HepG2 (cell line): ENCODE measurements around the gene BHLHE23. TPM values are rescaled to one million over a fixed set of nuclear protein-coding genes. Genes with fewer than 3 reads are reported as not detected.
A peak's percentile ranks its signal among the peaks of the same experiment; 100 is the strongest.

Experiments used
- ARID2 ChIP-seq: sonication (generic); formaldehyde crosslinking; IDR thresholded peaks from 2 replicates; pipeline ENCODE4 v1.8.1; 2022; ENCODE audit warnings: mild to moderate bottlenecking, missing genetic modification reagents, borderline replicate concordance
- CBX1 ChIP-seq: IDR thresholded peaks from one replicate; pipeline ENCODE4 v1.6.1; 2016; ENCODE audit warnings: antibody characterized with exemption, low read depth
- CBX5 ChIP-seq: sonication (generic); formaldehyde crosslinking; IDR thresholded peaks from 2 replicates; pipeline ENCODE4 v1.4.0; 2020; ENCODE audit warnings: missing genetic modification reagents, borderline replicate concordance
- PHF8 ChIP-seq: sonication (generic); formaldehyde crosslinking; IDR thresholded peaks from 2 replicates; pipeline ENCODE4 v1.5.0; 2020; ENCODE audit warnings: missing genetic modification reagents
- RARG ChIP-seq: sonication (generic); formaldehyde crosslinking; IDR thresholded peaks from 2 replicates; pipeline ENCODE4 v1.4.0; 2020; ENCODE audit warnings: low read depth, mild to moderate bottlenecking, missing genetic modification reagents
- WIZ ChIP-seq: sonication (generic); formaldehyde crosslinking; IDR thresholded peaks from 2 replicates; pipeline ENCODE4 v1.5.1; 2020; ENCODE audit warnings: mild to moderate bottlenecking, missing genetic modification reagents
- ZFP1 ChIP-seq: IDR thresholded peaks from 2 replicates; pipeline ENCODE4 v1.6.1; 2016
- ZNF333 ChIP-seq: sonication (generic); formaldehyde crosslinking; IDR thresholded peaks from 2 replicates; pipeline ENCODE4 v1.4.0; 2020; ENCODE audit warnings: mild to moderate bottlenecking, missing genetic modification reagents, borderline replicate concordance
- ZNF343 ChIP-seq: sonication (generic); formaldehyde crosslinking; IDR thresholded peaks from 2 replicates; pipeline ENCODE4 v1.4.0; 2020; ENCODE audit warnings: mild to moderate bottlenecking, missing genetic modification reagents
- ZNF501 ChIP-seq: sonication (generic); formaldehyde crosslinking; IDR thresholded peaks from 2 replicates; pipeline ENCODE4 v1.5.1; 2020; ENCODE audit warnings: mild to moderate bottlenecking, moderate library complexity, missing genetic modification reagents
- ZNF616 ChIP-seq: sonication (generic); formaldehyde crosslinking; IDR thresholded peaks from 2 replicates; pipeline ENCODE4 v1.5.0; 2020; ENCODE audit warnings: low read depth, mild to moderate bottlenecking, missing genetic modification reagents
- ZNF768 ChIP-seq: sonication (generic); formaldehyde crosslinking; IDR thresholded peaks from 2 replicates; pipeline ENCODE4 v1.4.0; 2020; ENCODE audit warnings: missing genetic modification reagents
- polyA plus RNA-seq, 8 experiments: library from polyadenylated mRNA; depleted of rRNA in 3 of 8; stranded (reverse) in 7 of 8; unstranded in 1 of 8; fragments of >200 nt; fragmentation: Illumina TruSeq in 4 of 8; extraction: Trizol in 4 of 8; gene quantifications; 2 replicates each; pipeline versions ENCODE4 v1.2.1 to v1.2.3, GENCODE V29; 2011 to 2016; ENCODE audit warnings: low read depth in 4 of 8, missing spikeins in 1 of 8, mixed read lengths in 1 of 8; ENCODE audit not compliant: insufficient read depth in 1 of 8
- total RNA-seq, 5 experiments: library from RNA; depleted of rRNA; stranded (reverse); fragments of >200 nt; fragmentation: Illumina TruSeq; extraction: Trizol; gene quantifications; 2 replicates each; pipeline ENCODE4 v1.2.3, GENCODE V29; 2016; ENCODE audit warnings: low read depth in 1 of 5
- TF ChIP-seq, protein P1 (sequence below): sonication (generic); formaldehyde crosslinking; IDR thresholded peaks from 2 replicates; pipeline ENCODE4 v1.4.0; 2020; ENCODE audit warnings: low read depth, mild to moderate bottlenecking, missing genetic modification reagents
- TF ChIP-seq, protein P2 (sequence below): sonication (generic); formaldehyde crosslinking; IDR thresholded peaks from 2 replicates; pipeline ENCODE4 v1.8.1; 2023; ENCODE audit warnings: mild to moderate bottlenecking, missing genetic modification reagents
- TF ChIP-seq, protein P3 (sequence below): IDR thresholded peaks from 2 replicates; pipeline ENCODE4 v1.6.1; 2016; ENCODE audit warnings: mild to moderate bottlenecking, missing biosample characterization, missing genetic modification reagents
- TF ChIP-seq, protein P4 (sequence below): sonication (generic); formaldehyde crosslinking; IDR thresholded peaks from 2 replicates; pipeline ENCODE4 v1.9.0; 2021; ENCODE audit warnings: missing genetic modification reagents, borderline replicate concordance
- TF ChIP-seq, protein P5 (sequence below): sonication (generic); formaldehyde crosslinking; IDR thresholded peaks from 2 replicates; pipeline ENCODE4 v1.4.0; 2020; ENCODE audit warnings: missing genetic modification reagents, borderline replicate concordance
- TF ChIP-seq, protein P6 (sequence below): fragments of 450-650 bp; IDR thresholded peaks from 2 replicates; pipeline ENCODE4 v1.6.1; 2016

The BHLHE23 gene
- total and polyA plus RNA-seq, 2 of the 13 experiments (the other 11 are each of a cell fraction or from before 2014, with no cell fraction given), result not detected

DNA sequence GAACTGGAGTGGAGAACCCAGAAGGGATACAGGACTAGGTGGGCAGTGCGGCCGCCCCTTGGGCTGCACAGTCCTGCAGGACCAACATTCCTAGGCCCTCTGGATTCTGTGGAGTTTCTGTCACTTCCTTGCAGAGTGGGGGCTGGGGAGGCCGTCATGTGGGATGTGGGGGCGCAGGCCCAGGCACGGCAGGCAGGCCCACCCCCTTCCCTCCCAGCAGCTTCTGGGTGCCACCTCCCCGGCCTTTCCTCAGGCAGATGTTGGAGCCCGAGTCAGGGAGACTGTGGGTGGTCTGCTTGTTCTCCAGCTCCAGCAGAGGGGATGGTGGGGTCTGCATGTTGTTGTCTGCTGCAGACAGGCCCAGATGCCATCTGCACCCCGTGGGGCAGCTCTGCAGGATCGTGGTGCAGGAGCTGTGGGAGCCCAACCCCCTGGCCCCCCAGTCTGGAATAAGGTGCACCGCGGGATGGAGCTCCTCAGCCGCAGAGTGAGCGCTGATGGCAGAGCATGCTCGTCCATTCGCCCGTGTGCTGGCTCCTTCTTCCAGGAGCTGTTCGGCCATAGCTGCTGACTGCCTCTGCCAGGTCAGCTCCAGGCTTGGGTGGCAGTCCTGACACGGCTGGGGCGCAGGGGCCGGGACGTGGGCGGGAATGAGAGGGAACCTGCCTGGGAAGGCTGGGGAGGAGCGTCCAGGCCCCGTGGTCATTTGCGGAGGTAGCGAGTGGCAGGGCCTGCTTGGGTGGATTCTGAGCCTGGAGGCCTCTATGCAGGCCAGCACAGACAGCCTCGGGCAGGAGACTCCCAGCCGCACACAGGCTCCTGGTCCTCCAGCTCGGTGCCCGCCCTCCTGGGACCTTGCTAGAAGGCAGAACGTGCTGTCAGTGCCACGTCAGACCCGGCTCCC, 36.2 kb downstream of the BHLHE23 start (continued):
- TF ChIP-seq, protein P1, sequence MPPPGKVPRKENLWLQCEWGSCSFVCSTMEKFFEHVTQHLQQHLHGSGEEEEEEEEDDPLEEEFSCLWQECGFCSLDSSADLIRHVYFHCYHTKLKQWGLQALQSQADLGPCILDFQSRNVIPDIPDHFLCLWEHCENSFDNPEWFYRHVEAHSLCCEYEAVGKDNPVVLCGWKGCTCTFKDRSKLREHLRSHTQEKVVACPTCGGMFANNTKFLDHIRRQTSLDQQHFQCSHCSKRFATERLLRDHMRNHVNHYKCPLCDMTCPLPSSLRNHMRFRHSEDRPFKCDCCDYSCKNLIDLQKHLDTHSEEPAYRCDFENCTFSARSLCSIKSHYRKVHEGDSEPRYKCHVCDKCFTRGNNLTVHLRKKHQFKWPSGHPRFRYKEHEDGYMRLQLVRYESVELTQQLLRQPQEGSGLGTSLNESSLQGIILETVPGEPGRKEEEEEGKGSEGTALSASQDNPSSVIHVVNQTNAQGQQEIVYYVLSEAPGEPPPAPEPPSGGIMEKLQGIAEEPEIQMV (CRISPR knock-in tag), result 0 out of 2 replicates have a peak, but pooled peaks have one; percentile 36
- TF ChIP-seq ZNF616 (no peak), ZNF768 (CRISPR knock-in tag) (peak; percentile 43; the same call in 1 of the 2 replicates), ZNF343 (CRISPR knock-in tag) (peak; percentile 59; the same call in 1 of the 2 replicates), ZNF333 (CRISPR knock-in tag) (peak; percentile 89; the same call in 1 of the 2 replicates), ARID2 (CRISPR knock-in tag) (peak; percentile 10; the same call in 1 of the 2 replicates), ZNF501 (CRISPR knock-in tag) (peak; percentile 51), PHF8 (CRISPR knock-in tag) (peak; percentile 52), ZFP1 (CRISPR knock-in tag) (no peak), WIZ (peak; percentile 73; the same call in 1 of the 2 replicates), CBX5 (0 out of 2 replicates have a peak, but pooled peaks have one; percentile 18), RARG (CRISPR knock-in tag) (peak; percentile 30; the same call in 1 of the 2 replicates), CBX1 (no peak)
- TF ChIP-seq, protein P2, sequence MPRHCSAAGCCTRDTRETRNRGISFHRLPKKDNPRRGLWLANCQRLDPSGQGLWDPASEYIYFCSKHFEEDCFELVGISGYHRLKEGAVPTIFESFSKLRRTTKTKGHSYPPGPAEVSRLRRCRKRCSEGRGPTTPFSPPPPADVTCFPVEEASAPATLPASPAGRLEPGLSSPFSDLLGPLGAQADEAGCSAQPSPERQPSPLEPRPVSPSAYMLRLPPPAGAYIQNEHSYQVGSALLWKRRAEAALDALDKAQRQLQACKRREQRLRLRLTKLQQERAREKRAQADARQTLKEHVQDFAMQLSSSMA (CRISPR knock-in tag), result peak; percentile 51; the same call in 1 of the 2 replicates
- TF ChIP-seq, protein P3, sequence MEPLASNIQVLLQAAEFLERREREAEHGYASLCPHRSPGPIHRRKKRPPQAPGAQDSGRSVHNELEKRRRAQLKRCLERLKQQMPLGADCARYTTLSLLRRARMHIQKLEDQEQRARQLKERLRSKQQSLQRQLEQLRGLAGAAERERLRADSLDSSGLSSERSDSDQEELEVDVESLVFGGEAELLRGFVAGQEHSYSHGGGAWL (CRISPR knock-in tag), result no peak
- TF ChIP-seq, protein P4, sequence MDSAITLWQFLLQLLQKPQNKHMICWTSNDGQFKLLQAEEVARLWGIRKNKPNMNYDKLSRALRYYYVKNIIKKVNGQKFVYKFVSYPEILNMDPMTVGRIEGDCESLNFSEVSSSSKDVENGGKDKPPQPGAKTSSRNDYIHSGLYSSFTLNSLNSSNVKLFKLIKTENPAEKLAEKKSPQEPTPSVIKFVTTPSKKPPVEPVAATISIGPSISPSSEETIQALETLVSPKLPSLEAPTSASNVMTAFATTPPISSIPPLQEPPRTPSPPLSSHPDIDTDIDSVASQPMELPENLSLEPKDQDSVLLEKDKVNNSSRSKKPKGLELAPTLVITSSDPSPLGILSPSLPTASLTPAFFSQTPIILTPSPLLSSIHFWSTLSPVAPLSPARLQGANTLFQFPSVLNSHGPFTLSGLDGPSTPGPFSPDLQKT, result no peak
- TF ChIP-seq, protein P5, sequence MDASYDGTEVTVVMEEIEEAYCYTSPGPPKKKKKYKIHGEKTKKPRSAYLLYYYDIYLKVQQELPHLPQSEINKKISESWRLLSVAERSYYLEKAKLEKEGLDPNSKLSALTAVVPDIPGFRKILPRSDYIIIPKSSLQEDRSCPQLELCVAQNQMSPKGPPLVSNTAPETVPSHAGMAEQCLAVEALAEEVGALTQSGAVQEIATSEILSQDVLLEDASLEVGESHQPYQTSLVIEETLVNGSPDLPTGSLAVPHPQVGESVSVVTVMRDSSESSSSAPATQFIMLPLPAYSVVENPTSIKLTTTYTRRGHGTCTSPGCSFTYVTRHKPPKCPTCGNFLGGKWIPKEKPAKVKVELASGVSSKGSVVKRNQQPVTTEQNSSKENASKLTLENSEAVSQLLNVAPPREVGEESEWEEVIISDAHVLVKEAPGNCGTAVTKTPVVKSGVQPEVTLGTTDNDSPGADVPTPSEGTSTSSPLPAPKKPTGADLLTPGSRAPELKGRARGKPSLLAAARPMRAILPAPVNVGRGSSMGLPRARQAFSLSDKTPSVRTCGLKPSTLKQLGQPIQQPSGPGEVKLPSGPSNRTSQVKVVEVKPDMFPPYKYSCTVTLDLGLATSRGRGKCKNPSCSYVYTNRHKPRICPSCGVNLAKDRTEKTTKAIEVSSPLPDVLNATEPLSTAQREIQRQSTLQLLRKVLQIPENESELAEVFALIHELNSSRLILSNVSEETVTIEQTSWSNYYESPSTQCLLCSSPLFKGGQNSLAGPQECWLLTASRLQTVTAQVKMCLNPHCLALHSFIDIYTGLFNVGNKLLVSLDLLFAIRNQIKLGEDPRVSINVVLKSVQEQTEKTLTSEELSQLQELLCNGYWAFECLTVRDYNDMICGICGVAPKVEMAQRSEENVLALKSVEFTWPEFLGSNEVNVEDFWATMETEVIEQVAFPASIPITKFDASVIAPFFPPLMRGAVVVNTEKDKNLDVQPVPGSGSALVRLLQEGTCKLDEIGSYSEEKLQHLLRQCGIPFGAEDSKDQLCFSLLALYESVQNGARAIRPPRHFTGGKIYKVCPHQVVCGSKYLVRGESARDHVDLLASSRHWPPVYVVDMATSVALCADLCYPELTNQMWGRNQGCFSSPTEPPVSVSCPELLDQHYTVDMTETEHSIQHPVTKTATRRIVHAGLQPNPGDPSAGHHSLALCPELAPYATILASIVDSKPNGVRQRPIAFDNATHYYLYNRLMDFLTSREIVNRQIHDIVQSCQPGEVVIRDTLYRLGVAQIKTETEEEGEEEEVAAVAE (CRISPR knock-in tag), result 0 out of 2 replicates have a peak, but pooled peaks have one; percentile 29
- TF ChIP-seq, protein P6, sequence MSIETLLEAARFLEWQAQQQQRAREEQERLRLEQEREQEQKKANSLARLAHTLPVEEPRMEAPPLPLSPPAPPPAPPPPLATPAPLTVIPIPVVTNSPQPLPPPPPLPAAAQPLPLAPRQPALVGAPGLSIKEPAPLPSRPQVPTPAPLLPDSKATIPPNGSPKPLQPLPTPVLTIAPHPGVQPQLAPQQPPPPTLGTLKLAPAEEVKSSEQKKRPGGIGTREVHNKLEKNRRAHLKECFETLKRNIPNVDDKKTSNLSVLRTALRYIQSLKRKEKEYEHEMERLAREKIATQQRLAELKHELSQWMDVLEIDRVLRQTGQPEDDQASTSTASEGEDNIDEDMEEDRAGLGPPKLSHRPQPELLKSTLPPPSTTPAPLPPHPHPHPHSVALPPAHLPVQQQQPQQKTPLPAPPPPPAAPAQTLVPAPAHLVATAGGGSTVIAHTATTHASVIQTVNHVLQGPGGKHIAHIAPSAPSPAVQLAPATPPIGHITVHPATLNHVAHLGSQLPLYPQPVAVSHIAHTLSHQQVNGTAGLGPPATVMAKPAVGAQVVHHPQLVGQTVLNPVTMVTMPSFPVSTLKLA, result no peak
